ENCODE measurements around the gene FGGY. TPM values are rescaled to one million over a fixed set of nuclear protein-coding genes. Genes with fewer than 3 reads are reported as not detected.

FGGY gene
- total RNA-seq, 1 donor from 2014 or later, result 9.0 TPM

DNA sequence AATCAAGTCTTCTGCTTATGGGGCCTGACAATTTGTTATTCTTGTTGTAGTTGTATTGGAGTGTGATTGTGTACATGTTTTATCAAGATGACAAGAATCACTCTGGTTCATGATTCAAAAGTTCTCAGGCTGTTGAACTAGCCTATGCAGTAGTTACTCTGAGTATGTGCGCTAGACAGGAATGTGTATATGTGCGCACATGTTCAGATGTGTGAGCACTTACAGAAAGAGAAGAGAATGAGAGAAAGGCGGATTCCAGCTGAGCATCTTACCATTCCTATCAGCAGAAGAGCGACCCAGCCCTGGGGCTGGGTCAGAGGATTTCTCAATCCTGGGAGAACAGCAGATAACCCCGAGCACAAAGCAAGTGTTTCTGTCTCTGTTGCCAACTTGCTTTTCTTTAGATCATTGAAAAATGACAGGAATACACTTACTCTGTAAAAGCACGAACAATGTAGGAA, 407.1 kb downstream of the FGGY start:
- TF ChIP-seq, protein P1, sequence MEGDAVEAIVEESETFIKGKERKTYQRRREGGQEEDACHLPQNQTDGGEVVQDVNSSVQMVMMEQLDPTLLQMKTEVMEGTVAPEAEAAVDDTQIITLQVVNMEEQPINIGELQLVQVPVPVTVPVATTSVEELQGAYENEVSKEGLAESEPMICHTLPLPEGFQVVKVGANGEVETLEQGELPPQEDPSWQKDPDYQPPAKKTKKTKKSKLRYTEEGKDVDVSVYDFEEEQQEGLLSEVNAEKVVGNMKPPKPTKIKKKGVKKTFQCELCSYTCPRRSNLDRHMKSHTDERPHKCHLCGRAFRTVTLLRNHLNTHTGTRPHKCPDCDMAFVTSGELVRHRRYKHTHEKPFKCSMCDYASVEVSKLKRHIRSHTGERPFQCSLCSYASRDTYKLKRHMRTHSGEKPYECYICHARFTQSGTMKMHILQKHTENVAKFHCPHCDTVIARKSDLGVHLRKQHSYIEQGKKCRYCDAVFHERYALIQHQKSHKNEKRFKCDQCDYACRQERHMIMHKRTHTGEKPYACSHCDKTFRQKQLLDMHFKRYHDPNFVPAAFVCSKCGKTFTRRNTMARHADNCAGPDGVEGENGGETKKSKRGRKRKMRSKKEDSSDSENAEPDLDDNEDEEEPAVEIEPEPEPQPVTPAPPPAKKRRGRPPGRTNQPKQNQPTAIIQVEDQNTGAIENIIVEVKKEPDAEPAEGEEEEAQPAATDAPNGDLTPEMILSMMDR (IDR thresholded peaks at IDR 0.05), result no peak
- no peaks in the 10 kb centered on the region for H3K27me3 Mint-ChIP-seq (ENCODE audit: low read depth)
- no peaks in the 10 kb centered on the region for H3K36me3 Mint-ChIP-seq (ENCODE audit: low read depth)
- H3K9me3 Mint-ChIP-seq (ENCODE audit: low read depth), result no peaks in the 10 kb centered on the region
- no peak for DNase-seq (ENCODE audit: low spot score)
- peaks cover 74% of the 10 kb centered on the region for H3K4me1 Mint-ChIP-seq (ENCODE audit: low read depth)
- no peak overlapping the region for H3K4me3 Mint-ChIP-seq (ENCODE audit: unreplicated experiment)
- H3K27ac Mint-ChIP-seq (ENCODE audit: unreplicated experiment), result peak overlapping the region; percentile 82

DNA sequence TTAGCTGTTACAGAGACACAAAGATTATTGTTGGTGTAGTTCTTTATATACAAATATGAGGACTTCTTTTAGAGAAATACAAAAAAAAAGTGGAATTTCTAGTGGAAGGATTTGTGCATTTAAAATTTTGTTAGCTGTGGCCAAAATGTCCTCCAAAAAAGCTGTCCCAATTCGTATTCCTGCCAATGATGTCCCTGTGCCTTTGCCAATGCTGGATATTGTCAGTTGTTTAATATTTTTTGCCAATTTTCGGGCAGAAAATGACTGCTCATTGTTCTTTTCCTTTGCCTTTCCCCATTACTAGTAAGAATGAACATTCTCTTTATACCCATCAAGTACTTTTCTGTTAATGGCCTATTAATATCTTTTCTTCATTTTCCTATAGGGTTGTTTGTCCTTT, 407.8 kb downstream of the FGGY start:
- H3K4me3 Mint-ChIP-seq (ENCODE audit: unreplicated experiment), result no peak overlapping the region
- TF ChIP-seq, protein P1 (IDR thresholded peaks at IDR 0.05), result no peak
- H3K27ac Mint-ChIP-seq (ENCODE audit: unreplicated experiment), result peak overlapping the region; percentile 69
- no peaks in the 10 kb centered on the region for H3K27me3 Mint-ChIP-seq (ENCODE audit: low read depth)
- no peaks in the 10 kb centered on the region for H3K36me3 Mint-ChIP-seq (ENCODE audit: low read depth)
- H3K4me1 Mint-ChIP-seq (ENCODE audit: low read depth), result peaks cover 69% of the 10 kb centered on the region
- no peaks in the 10 kb centered on the region for H3K9me3 Mint-ChIP-seq (ENCODE audit: low read depth)
- DNase-seq (ENCODE audit: low spot score), result no peak

DNA sequence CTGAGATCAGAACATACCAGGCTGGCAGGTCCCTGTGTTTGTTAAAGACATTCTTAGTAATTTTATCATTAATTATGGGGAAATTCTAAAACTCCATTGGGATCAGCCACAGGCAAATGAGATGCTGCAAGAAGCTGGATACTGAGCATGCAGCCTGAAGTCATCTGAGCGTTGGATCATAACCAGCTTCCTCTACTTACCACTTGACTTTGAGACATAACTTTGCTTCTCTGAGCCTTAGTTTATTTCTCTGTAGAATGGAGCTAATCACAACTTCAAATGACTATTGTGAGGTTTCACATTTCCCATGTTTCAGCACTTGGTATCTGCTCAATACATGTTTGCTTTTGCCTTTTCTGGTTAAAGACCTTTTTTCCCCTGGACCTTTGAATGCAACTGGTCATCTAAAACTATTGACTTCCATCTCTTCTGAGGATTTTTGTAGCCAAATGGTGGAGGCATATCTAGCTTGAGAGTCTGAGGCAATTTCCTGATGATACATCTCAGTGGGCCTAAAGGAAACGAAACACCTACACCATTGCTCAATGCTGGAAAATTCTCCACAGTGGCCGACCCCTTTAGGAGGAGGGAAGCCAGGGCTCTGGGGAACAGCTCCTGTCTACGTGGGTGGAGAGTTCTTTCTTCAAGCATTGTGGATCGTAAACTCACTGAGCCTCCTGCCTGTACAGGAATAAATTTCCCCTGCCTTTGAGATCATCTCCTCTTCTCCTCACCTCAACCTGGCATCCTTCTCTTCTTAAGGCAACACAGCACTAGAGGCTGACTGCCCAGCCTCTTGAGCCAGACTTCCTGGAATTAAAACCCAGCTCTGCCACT, 408.8 kb downstream of the FGGY start:
- peaks cover 1% of the 10 kb centered on the region for H3K36me3 Mint-ChIP-seq (ENCODE audit: low read depth)
- H3K27ac Mint-ChIP-seq (ENCODE audit: unreplicated experiment), result peak overlapping the region; percentile 23
- peaks cover 68% of the 10 kb centered on the region for H3K4me1 Mint-ChIP-seq (ENCODE audit: low read depth)
- DNase-seq (ENCODE audit: low spot score), result no peak
- TF ChIP-seq, protein P1 (IDR thresholded peaks at IDR 0.05), result no peak
- no peaks in the 10 kb centered on the region for H3K27me3 Mint-ChIP-seq (ENCODE audit: low read depth)
- H3K9me3 Mint-ChIP-seq (ENCODE audit: low read depth), result peaks cover 6% of the 10 kb centered on the region
- no peak overlapping the region for H3K4me3 Mint-ChIP-seq (ENCODE audit: unreplicated experiment)

DNA sequence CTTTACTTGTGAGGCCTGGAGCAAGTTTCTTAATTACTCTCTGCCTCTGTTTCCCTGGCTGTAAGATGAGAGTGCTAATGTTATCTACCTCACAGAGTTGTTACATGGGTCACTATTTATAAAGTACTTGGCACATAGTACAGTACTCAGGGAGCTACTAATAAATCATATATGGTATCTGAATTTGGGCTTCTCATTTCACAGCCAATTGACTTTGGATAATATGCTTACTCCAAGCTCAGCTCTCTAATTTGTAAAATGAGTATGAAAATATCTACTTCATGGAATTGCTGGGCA, 409.4 kb downstream of the FGGY start:
- peaks cover 63% of the 10 kb centered on the region for H3K4me1 Mint-ChIP-seq (ENCODE audit: low read depth)
- TF ChIP-seq, protein P1 (IDR thresholded peaks at IDR 0.05), result no peak
- H3K4me3 Mint-ChIP-seq (ENCODE audit: unreplicated experiment), result no peak overlapping the region
- H3K27ac Mint-ChIP-seq (ENCODE audit: unreplicated experiment), result no peak overlapping the region
- DNase-seq (ENCODE audit: low spot score), result no peak
- peaks cover 1% of the 10 kb centered on the region for H3K36me3 Mint-ChIP-seq (ENCODE audit: low read depth)
- peaks cover 6% of the 10 kb centered on the region for H3K9me3 Mint-ChIP-seq (ENCODE audit: low read depth)
- no peaks in the 10 kb centered on the region for H3K27me3 Mint-ChIP-seq (ENCODE audit: low read depth)

DNA sequence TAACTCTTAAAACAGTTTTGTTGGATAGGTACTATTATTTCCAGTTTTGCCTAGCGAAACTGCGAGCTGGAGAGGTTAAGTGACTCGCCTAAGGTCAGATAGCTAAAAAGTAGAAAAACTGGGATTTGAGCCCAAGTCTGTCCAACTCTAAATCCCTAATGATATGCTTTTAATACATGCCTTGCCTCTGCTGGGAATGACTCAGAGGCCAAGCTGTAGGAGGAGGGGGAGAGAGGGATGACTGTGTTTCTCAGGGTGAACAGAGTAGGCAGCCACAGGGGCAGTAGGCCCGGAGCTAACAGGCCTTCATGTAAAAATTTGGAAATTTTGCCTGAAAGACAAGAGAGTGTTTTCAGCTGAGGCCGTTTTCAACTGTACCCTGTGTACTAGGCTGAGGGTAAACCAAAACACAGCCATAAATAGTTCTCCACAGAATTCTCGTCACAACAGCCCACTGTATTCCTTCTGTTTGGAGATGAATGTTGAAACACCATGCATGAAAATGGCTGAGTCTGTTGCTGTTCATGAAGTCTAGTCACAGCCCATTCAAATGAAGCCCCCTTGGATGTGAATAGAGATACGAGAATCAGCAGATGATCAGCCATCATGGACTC, 410.4 kb downstream of the FGGY start:
- peak overlapping the region; percentile 87 for H3K27ac Mint-ChIP-seq (ENCODE audit: unreplicated experiment)
- H3K27me3 Mint-ChIP-seq (ENCODE audit: low read depth), result no peaks in the 10 kb centered on the region
- H3K4me3 Mint-ChIP-seq (ENCODE audit: unreplicated experiment), result no peak overlapping the region
- TF ChIP-seq, protein P1 (IDR thresholded peaks at IDR 0.05), result peak; percentile 8
- H3K9me3 Mint-ChIP-seq (ENCODE audit: low read depth), result peaks cover 6% of the 10 kb centered on the region
- peaks cover 3% of the 10 kb centered on the region for H3K36me3 Mint-ChIP-seq (ENCODE audit: low read depth)
- no peak for DNase-seq (ENCODE audit: low spot score)
- peaks cover 55% of the 10 kb centered on the region for H3K4me1 Mint-ChIP-seq (ENCODE audit: low read depth)

All from chondrocyte (in vitro differentiated cells).